HEK293 (cell line): ENCODE measurements around the gene EGFL8.

Experiments used
- ZNF174 ChIP-seq: fragments of 450-650 bp; formaldehyde crosslinking; IDR thresholded peaks from 2 replicates; pipeline ENCODE4 v1.5.0; 2017; ENCODE audit warnings: missing biosample characterization, mild to moderate bottlenecking, missing genetic modification characterization
- ZNF202 ChIP-seq: fragments of 450-650 bp; formaldehyde crosslinking; IDR thresholded peaks from 2 replicates; pipeline ENCODE4 v1.5.1; 2016; ENCODE audit warnings: missing biosample characterization, missing genetic modification characterization, borderline replicate concordance
- ZNF416 ChIP-seq: fragments of 450-650 bp; formaldehyde crosslinking; IDR thresholded peaks from 2 replicates; pipeline ENCODE4 v1.5.1; 2016; ENCODE audit warnings: missing biosample characterization, missing genetic modification characterization
- ZNF514 ChIP-seq: fragments of 450-650 bp; formaldehyde crosslinking; IDR thresholded peaks from 2 replicates; pipeline ENCODE4 v1.5.1; 2016; ENCODE audit warnings: missing biosample characterization, missing genetic modification characterization
- ZNF777 ChIP-seq: fragments of 450-650 bp; formaldehyde crosslinking; IDR thresholded peaks from 2 replicates; pipeline ENCODE4 v1.5.1; 2017; ENCODE audit warnings: missing biosample characterization, missing genetic modification characterization, borderline replicate concordance
- TF ChIP-seq, protein P1 (sequence below): fragments of 450-650 bp; formaldehyde crosslinking; IDR thresholded peaks from 2 replicates; pipeline ENCODE4 v1.5.1; 2016; ENCODE audit warnings: missing biosample characterization, missing genetic modification characterization

DNA sequence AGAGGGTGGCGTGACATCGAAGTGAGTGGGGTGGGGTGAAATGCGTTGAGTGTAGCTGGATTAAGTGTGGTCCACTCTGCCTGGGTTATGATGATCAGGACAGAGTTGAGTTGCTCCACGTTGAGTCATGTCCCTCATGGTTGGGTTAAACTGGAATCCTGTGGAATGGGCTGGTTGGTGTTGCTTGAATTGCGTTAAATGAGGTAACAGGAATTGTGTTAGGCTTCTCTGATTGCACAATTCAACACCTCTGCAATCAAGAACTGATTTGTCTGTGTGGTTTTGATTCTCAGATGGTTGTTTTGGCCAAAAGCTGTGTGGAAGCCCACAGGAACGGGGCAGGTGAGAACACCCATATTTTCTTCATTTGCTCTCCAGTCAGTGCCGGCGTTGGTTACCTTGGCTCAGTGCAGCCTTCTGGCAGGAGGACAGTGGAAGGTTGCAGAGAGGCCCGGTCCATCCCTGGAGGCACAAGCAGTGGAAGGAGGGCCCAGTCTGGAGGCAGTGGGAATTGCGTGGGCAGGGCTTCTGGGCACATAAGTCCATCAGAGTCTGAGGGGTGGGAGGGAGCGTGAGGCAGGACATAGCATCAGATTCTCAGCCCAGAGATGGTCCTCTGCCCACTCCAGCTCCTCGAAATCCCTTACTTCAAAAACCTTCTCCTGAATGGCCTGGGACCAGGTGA lies 47.8 kb downstream of the EGFL8 start:
- TF ChIP-seq ZNF777 (no peak), ZNF514 (tag by site-specific recombination) (no peak), ZNF174 (tag by site-specific recombination) (no peak), ZNF416 (no peak), ZNF202 (no peak)
- TF ChIP-seq, protein P1, sequence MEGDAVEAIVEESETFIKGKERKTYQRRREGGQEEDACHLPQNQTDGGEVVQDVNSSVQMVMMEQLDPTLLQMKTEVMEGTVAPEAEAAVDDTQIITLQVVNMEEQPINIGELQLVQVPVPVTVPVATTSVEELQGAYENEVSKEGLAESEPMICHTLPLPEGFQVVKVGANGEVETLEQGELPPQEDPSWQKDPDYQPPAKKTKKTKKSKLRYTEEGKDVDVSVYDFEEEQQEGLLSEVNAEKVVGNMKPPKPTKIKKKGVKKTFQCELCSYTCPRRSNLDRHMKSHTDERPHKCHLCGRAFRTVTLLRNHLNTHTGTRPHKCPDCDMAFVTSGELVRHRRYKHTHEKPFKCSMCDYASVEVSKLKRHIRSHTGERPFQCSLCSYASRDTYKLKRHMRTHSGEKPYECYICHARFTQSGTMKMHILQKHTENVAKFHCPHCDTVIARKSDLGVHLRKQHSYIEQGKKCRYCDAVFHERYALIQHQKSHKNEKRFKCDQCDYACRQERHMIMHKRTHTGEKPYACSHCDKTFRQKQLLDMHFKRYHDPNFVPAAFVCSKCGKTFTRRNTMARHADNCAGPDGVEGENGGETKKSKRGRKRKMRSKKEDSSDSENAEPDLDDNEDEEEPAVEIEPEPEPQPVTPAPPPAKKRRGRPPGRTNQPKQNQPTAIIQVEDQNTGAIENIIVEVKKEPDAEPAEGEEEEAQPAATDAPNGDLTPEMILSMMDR (tag by site-specific recombination) = no peak
